Stimulated activated CD4-positive, alpha-beta T cell treated with anti-CD3 and anti-CD28 coated beads, Interleukin-12 subunit alpha, Interleukin-12 subunit beta, amount 100 ng/mL, for 24 hours (primary cell): Measurements from ENCODE around the gene LTF.
"Not testable (repeated sequence)": the region's sequence is repeated elsewhere in the genome, so short reads cannot be mapped to it uniquely, and the experiment has no call there.

Experiments
- DNase-seq, 2 experiments: peaks; one replicate each; pipeline ENCODE4 v3.0.0-alpha.2; 2020; ENCODE audit warnings: low read depth in 2 of 2

The LTF gene

GRCh38 chr3:46416125-46416810 lies 48.4 kb downstream of the LTF start:
- DNase-seq = no peak

- DNase-seq = no peak
Observed at GRCh38 chr3:46414739-46415138, 50.0 kb downstream of the LTF start.

- no peak for DNase-seq
Observed at GRCh38 chr3:46413951-46414350, 50.8 kb downstream of the LTF start.

- DNase-seq = no peak
Observed at GRCh38 chr3:46412786-46413298, 51.9 kb downstream of the LTF start.

GRCh38 chr3:46411271-46411670 lies 53.4 kb downstream of the LTF start:
- no peak for DNase-seq

- DNase-seq = no peak
Observed at GRCh38 chr3:46410669-46411068, 54.0 kb downstream of the LTF start.

- no peak for DNase-seq
Observed at GRCh38 chr3:46409739-46410489, 54.8 kb downstream of the LTF start.

- no peak for DNase-seq
Observed at GRCh38 chr3:46408853-46409252, 55.9 kb downstream of the LTF start.

GRCh38 chr3:46407970-46408369 lies 56.7 kb downstream of the LTF start:
- no peak for DNase-seq

GRCh38 chr3:46406788-46407611 lies 57.7 kb downstream of the LTF start, which contains the start of the genes CCR5AS and CCRL2:
Gene CCR5AS, minus strand, starts transcription at chr3:46407066.
Gene CCRL2, plus strand, starts transcription at chr3:46407259. Its CDS starts 821 bp downstream, at chr3:46408080.
- peak in 1 of 2 experiments; percentile 9 for DNase-seq

- no peak for DNase-seq
Observed at GRCh38 chr3:46406443-46406787, 58.3 kb downstream of the LTF start.

GRCh38 chr3:46405301-46406019 lies 59.2 kb downstream of the LTF start:
- no peak for DNase-seq

- DNase-seq = not testable (repeated sequence)
Observed at GRCh38 chr3:46402902-46403301, 61.8 kb downstream of the LTF start.

GRCh38 chr3:46401579-46401978 lies 63.1 kb downstream of the LTF start:
- no peak for DNase-seq

- DNase-seq = no peak
Observed at GRCh38 chr3:46400846-46401245, 63.9 kb downstream of the LTF start.

- DNase-seq = no peak
Observed at GRCh38 chr3:46400000-46400734, 64.5 kb downstream of the LTF start.

- DNase-seq = no peak
Observed at GRCh38 chr3:46399557-46399956, 65.1 kb downstream of the LTF start.

GRCh38 chr3:46399098-46399497 lies 65.6 kb downstream of the LTF start:
- DNase-seq = no peak

GRCh38 chr3:46398186-46398955 lies 66.3 kb downstream of the LTF start:
- no peak for DNase-seq

- DNase-seq = no peak
Observed at GRCh38 chr3:46397111-46397510, 67.6 kb downstream of the LTF start.
